ENCODE data around the gene CDH26.

DNA sequence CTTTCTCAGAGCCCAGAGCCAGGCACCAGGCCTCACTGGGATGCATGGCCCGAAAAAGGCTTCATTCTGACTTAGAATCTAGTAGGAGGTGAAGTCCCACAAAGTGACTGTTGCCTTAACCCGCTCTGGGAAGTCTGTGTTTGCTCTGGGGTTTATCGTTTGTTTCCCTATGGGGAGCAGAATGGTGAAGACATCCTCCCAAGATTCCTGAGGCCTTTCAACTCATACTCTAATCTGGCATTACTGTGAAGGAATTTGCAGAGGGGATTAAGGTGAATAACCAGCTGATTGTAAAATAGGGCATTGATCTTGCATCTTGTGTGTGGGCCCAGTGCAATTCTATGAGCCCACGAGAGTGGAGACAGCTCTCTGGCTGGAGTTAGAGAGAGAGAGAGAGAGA lies 67.8 kb downstream of the CDH26 start:
- TF ChIP-seq, protein P1, sequence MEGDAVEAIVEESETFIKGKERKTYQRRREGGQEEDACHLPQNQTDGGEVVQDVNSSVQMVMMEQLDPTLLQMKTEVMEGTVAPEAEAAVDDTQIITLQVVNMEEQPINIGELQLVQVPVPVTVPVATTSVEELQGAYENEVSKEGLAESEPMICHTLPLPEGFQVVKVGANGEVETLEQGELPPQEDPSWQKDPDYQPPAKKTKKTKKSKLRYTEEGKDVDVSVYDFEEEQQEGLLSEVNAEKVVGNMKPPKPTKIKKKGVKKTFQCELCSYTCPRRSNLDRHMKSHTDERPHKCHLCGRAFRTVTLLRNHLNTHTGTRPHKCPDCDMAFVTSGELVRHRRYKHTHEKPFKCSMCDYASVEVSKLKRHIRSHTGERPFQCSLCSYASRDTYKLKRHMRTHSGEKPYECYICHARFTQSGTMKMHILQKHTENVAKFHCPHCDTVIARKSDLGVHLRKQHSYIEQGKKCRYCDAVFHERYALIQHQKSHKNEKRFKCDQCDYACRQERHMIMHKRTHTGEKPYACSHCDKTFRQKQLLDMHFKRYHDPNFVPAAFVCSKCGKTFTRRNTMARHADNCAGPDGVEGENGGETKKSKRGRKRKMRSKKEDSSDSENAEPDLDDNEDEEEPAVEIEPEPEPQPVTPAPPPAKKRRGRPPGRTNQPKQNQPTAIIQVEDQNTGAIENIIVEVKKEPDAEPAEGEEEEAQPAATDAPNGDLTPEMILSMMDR (IDR thresholded peaks at IDR 0.05; ENCODE audit: poor library complexity, severe bottlenecking): no peak
- TF ChIP-seq EP300 (conservative IDR thresholded peaks at IDR 0.05; ENCODE audit: poor library complexity, severe bottlenecking): no peak
- TF ChIP-seq EZH2 (IDR thresholded peaks at IDR 0.05; ENCODE audit: borderline replicate concordance, insufficient read depth, low read length, poor library complexity, severe bottlenecking): no peak

Data from neural cell (in vitro differentiated cells).